Measurements from ENCODE around the gene HOXD13.

The HOXD13 gene

DNA sequence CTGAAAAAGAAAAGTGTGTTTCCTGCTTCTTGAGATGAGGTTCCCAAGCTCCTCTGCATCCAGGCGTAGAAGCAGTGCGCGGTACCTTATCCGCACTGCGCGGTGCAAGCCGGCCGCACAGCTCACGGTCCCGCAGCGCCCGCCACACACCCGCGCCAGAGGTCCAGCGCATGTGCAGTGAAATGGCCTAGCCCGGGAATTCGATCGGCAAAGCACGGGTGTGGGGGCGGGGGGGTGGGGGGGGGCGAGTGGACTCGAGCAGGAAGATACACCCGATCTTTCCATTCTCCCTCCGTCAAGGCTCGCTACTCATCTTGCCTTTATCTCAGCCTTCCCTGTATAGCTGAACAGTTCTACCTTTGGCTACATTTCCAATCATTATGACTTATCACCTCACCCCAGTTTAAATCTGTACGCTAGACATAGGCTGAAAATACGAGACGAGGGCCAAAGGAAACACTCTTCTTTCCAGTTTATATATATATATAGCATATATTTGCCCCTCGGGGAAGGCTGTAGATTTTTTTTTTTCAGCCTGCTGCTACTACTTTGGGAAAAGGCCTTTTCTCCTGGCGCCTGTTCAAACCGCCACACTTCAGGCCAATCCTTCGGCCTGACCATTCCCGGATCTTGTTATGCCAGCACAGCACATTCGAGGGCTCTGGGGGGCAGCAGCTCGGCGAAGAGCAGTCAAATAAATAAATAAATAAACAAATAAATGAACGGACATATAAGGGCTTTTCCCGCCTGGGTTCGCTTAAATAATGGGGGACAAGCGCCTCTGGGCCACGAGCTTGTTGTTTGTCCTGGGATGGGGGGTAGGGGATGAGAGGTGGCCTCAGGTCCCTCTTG, 47.4 kb downstream of the HOXD13 start:
- no peak for DNase-seq (ENCODE audit: extremely low read depth, low read depth)
- TF ChIP-seq, protein P1, sequence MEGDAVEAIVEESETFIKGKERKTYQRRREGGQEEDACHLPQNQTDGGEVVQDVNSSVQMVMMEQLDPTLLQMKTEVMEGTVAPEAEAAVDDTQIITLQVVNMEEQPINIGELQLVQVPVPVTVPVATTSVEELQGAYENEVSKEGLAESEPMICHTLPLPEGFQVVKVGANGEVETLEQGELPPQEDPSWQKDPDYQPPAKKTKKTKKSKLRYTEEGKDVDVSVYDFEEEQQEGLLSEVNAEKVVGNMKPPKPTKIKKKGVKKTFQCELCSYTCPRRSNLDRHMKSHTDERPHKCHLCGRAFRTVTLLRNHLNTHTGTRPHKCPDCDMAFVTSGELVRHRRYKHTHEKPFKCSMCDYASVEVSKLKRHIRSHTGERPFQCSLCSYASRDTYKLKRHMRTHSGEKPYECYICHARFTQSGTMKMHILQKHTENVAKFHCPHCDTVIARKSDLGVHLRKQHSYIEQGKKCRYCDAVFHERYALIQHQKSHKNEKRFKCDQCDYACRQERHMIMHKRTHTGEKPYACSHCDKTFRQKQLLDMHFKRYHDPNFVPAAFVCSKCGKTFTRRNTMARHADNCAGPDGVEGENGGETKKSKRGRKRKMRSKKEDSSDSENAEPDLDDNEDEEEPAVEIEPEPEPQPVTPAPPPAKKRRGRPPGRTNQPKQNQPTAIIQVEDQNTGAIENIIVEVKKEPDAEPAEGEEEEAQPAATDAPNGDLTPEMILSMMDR (IDR thresholded peaks at IDR 0.05; ENCODE audit: low read depth, low read length) = no peak

DNA sequence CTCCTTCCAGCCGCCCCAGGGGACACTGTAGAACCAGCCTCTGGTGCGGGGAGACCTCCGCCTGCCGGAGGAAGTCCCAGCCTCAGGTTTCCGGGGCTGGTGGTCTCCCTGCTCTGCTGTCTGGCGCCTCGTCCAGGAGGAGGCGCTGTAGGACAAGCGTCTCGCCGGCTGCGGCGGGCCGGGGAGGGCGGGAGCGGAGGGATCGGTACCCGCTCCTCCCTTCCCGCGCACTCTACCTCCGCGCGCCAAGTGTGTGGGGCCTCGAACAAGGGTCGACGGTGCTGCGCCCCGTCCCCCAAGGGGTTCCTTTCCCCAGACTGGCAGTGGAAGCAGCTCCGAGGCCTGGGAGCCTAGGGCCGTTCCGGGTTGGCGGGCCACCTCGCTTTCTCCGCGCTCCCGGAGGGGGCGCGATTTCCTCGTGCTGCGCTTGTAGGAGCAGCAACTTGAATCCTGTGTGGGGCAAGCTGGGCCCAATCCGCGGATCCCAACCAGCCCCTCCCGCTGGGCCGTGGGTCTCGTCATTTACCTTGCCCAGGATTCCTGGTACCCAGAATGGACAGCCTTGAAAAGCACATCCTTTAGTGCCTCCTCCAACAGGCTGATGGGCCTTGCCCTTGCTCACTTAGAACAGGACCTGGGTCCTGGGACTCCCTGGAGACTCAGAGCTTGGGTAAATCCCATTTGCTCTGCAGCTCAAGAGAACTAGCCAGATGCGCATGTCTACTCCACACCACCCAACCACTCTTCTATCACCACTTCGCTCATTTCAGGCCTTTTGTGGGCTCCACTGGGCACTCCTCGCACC, 48.2 kb downstream of the HOXD13 start:
- peak; percentile 24 for DNase-seq (ENCODE audit: extremely low read depth, low read depth)

DNA sequence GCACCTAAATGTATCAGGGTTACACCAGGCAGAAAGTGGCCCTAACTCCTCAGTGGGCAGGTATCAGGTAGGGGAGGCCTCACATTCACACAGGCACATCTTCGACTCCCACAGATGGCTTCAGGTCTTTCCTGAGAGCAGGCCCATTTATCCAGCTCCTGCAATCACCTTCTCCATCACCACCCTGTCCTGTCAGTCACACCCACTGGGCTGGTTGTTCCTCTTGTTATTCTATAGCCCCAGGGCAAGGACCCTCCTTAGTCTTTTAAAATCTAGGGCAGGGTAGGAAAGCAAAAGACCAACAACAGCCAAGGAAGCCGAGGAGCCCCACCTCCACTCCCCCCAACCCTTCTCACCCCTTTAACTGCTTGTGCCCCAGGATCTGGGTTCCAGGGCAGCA, 49.8 kb downstream of the HOXD13 start:
- no peak for DNase-seq (ENCODE audit: extremely low read depth, low read depth)

More for the DNA sequence above, 48.2 kb downstream of the HOXD13 start:
- TF ChIP-seq, protein P1 (IDR thresholded peaks at IDR 0.05; ENCODE audit: low read depth, low read length) = peak; percentile 79

More for the DNA sequence above, 49.8 kb downstream of the HOXD13 start:
- TF ChIP-seq, protein P1 (IDR thresholded peaks at IDR 0.05; ENCODE audit: low read depth, low read length) = no peak
